Coronary artery (tissue), 2 donors: ENCODE results near the gene TNFRSF25.

Experiments used
- DNase-seq: peaks from one replicate; pipeline ENCODE4 v3.0.0-alpha.2; 2017; ENCODE audit warnings: low spot score
- H3K27ac ChIP-seq, 2 donors: fragments of 200-600 bp; sonication (generic); one replicate each; pipeline ENCODE4 v1.5.1; 2016 to 2019
- H3K4me3 ChIP-seq: fragments of 200-600 bp; sonication (generic); 2 replicates; pipeline ENCODE4 v1.5.1; 2016; ENCODE audit warnings: mild to moderate bottlenecking, moderate library complexity
- CTCF ChIP-seq: fragments of 200-600 bp; sonication (generic); IDR thresholded peaks from one replicate; pipeline ENCODE4 v1.5.1; 2019; ENCODE audit warnings: antibody characterized with exemption

TNFRSF25 gene

GRCh38 chr1:6416295-6416656 is 49.7 kb downstream of the TNFRSF25 start:
- no peak overlapping the region for H3K27ac ChIP-seq
- no peak overlapping the region for H3K4me3 ChIP-seq
- TF ChIP-seq CTCF = no peak
- no peak for DNase-seq

GRCh38 chr1:6414881-6415626 is 50.9 kb downstream of the TNFRSF25 start:
- Histone ChIP-seq H3K4me3 (no peak overlapping the region), H3K27ac (no peak overlapping the region)
- no peak for TF ChIP-seq CTCF
- DNase-seq = no peak

GRCh38 chr1:6414443-6414844 is 51.5 kb downstream of the TNFRSF25 start:
- no peak for TF ChIP-seq CTCF
- H3K4me3 ChIP-seq = no peak overlapping the region
- no peak overlapping the region for H3K27ac ChIP-seq
- no peak for DNase-seq

GRCh38 chr1:6412896-6413295 is 53.1 kb downstream of the TNFRSF25 start:
- DNase-seq = no peak
- no peak overlapping the region for H3K27ac ChIP-seq
- no peak overlapping the region for H3K4me3 ChIP-seq
- no peak for TF ChIP-seq CTCF
